Muscle layer of duodenum (tissue), 2 donors: Measurements from ENCODE around the gene CDK14.

ENCODE experiments used
- H3K27ac ChIP-seq: one replicate; pipeline ENCODE4 v1.7.0; 2013; ENCODE audit warnings: mild to moderate bottlenecking, low read length
- H3K27me3 ChIP-seq: one replicate; pipeline ENCODE4 v1.7.0; 2013; ENCODE audit warnings: low read depth, mild to moderate bottlenecking, control low read depth, low read length
- H3K36me3 ChIP-seq, 2 donors: one replicate each; pipeline ENCODE4 v1.7.0; 2013; ENCODE audit warnings: low read length in 2 of 2, control low read depth in 1 of 2, mild to moderate bottlenecking in 1 of 2; ENCODE audit not compliant: insufficient read depth in 2 of 2, control insufficient read depth in 1 of 2
- H3K4me1 ChIP-seq, 2 donors: one replicate each; pipeline ENCODE4 v1.7.0; 2013; ENCODE audit warnings: low read length in 2 of 2, mild to moderate bottlenecking in 2 of 2, control low read depth in 1 of 2, moderate library complexity in 1 of 2; ENCODE audit not compliant: insufficient read depth in 2 of 2, control insufficient read depth in 1 of 2
- H3K4me3 ChIP-seq, 2 donors: one replicate each; pipeline ENCODE4 v1.7.0; 2013; ENCODE audit warnings: low read length in 2 of 2, low read depth in 1 of 2, mild to moderate bottlenecking in 1 of 2
- H3K9me3 ChIP-seq, 2 donors: one replicate each; pipeline ENCODE4 v1.7.0; 2013; ENCODE audit warnings: low read length in 2 of 2, control low read depth in 1 of 2, mild to moderate bottlenecking in 1 of 2; ENCODE audit not compliant: control insufficient read depth in 1 of 2
- donor health status: healthy.

CDK14 gene

DNA sequence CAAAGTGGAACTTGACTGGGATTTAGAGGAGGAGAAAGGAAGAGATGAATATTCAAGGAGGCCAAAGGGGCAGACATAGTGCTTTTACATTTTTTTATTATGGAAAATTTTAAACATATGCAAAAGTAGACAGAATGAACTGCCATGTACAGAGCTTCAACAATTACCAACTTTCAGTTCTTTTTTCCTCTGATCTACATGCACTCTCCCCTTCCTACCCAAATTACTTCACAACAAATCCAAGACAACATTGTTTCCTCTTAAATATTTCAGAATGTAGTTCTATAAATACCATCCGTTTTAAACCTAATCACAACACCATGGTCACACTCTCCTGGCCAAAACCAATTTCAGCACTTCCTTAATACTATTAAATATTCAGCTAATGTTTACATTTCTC, 584.6 kb downstream of the CDK14 start:
- Histone ChIP-seq H3K27ac (no peak overlapping the region), H3K36me3 (no peaks in the 10 kb centered on the region), H3K27me3 (no peaks in the 10 kb centered on the region), H3K4me1 (no peaks in the 10 kb centered on the region), H3K9me3 (no peaks in the 10 kb centered on the region), H3K4me3 (no peak overlapping the region)

DNA sequence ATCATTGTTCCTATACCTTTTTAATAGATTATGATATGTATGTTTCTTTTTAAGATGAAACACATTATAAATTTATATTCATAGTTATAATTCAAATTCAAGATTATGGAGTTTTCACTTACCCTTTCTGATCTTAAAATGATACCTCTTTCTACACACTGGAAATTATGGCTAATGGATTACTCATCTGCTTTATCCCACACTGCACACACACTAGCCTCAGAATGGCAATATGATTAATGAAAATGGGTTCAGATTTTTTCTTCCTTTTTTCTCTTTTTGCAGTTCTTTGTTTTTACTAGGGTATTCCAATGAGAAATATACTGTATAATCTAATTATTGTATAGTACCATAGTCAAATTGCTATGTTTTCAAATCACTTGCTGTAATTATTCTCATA, 585.8 kb downstream of the CDK14 start:
- H3K27ac ChIP-seq, result no peak overlapping the region
- H3K4me1 ChIP-seq, result no peaks in the 10 kb centered on the region
- H3K9me3 ChIP-seq, result no peaks in the 10 kb centered on the region
- no peaks in the 10 kb centered on the region for H3K36me3 ChIP-seq
- H3K4me3 ChIP-seq, result no peak overlapping the region
- H3K27me3 ChIP-seq, result no peaks in the 10 kb centered on the region

DNA sequence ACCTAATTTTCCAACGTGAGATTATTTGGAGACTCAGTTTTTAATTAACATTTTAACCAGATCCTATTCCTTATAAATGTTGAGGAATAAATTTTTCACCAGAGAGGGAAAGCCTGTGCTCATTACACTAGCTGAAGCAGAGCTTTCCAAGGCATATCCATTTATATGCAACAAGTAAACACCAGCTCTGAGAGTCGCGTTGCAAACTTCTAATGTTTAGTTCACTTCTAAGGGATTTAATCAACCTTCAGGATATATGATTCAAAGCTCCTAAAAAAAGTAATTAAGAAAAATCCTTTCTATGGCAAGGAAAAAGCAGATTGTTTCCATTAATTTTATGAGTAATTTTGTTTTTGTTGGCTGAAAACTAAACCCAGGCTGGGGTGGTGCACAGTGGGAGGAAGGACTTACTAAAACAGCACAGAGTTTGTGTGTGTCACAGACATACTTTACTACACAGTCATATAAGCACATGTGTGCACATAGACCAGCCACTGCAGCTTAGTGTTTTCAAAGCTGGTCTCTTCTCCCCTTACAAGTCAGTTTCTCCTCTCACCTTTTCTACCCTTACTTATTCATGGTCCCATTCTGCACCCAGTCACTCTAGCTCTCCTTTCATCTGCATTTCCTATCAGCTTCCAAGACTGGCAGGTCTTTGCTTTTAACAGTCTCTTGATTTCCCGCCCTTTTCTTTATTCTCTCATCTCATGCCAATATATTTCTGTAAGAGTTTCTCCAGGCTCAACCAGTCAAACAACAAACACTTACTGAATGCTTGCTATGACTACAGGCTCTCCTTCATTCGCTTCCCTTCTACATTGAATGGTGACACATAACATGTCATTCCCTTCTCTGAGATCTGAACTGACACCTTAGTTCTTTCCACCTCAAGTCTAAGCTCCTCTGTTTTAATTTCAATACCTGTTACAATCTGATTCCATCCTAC, 587.0 kb downstream of the CDK14 start:
- no peak overlapping the region for H3K4me3 ChIP-seq
- no peaks in the 10 kb centered on the region for H3K4me1 ChIP-seq
- H3K9me3 ChIP-seq, result no peaks in the 10 kb centered on the region
- H3K27ac ChIP-seq, result no peak overlapping the region
- H3K36me3 ChIP-seq, result no peaks in the 10 kb centered on the region
- H3K27me3 ChIP-seq, result no peaks in the 10 kb centered on the region

DNA sequence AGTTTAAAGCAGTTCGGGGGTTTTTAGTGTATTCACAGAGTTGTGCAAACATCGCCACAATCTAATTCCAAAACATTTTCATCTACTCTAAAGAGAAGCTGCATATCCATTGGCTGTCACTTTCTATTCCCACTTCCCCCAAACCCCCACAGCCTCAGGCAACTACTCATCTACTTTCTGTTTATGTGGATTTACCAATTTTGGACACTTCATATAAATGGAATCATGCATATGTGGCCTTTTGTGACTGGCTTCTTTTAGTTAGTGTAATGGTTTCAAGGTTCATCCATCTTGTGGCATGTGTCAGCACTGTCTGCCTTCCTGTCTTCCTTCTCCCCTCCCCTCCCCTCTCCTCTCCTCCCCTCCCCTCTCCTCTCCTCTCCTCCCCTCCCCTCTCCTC, 589.6 kb downstream of the CDK14 start:
- Histone ChIP-seq H3K4me3 (no peak overlapping the region), H3K4me1 (no peaks in the 10 kb centered on the region), H3K36me3 (no peaks in the 10 kb centered on the region), H3K9me3 (no peaks in the 10 kb centered on the region), H3K27ac (no peak overlapping the region), H3K27me3 (no peaks in the 10 kb centered on the region)

DNA sequence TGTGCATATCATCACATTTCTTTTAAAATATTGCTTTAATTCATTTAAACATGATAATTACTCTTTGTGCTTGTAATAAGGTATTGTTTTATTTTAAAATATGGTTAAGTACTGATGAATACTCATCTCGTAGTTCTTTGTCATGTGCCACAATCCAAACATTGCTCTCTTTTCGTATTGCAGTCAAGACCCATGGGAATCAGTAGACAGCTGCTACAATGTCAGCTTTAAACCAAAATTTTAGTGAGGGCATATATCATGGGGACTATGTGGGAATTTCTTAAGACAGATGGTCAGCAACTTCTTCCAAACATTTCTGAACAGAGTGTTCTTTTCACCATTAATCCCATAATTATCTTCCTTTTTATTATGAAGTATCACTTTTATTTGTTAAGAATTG, 590.9 kb downstream of the CDK14 start:
- H3K9me3 ChIP-seq, result no peaks in the 10 kb centered on the region

DNA sequence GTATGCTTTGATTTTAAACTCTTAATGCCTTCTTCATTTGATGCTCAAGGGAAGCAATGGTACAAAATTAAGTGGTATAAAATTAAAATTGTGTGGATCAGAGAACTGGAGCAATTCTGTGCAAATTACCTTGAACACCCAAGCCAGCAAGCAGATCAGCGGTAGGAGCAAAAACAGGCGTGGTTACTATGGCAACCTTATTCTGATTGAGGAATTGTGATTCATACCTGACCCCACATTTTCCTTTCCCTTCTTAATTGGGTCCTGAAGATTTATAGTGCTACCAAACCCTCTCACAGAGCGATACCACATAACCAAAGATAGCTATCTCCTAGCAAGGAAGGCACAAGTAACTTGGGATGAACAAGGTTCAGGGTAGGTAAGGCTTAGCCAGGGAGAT, 595.6 kb downstream of the CDK14 start:
- Histone ChIP-seq H3K9me3 (no peaks in the 10 kb centered on the region), H3K27ac (no peak overlapping the region), H3K4me1 (no peaks in the 10 kb centered on the region), H3K36me3 (no peaks in the 10 kb centered on the region), H3K4me3 (no peak overlapping the region), H3K27me3 (no peaks in the 10 kb centered on the region)

More for the DNA sequence above, 590.9 kb downstream of the CDK14 start:
- Histone ChIP-seq H3K36me3 (no peaks in the 10 kb centered on the region), H3K4me3 (no peak overlapping the region), H3K27me3 (no peaks in the 10 kb centered on the region), H3K4me1 (no peaks in the 10 kb centered on the region), H3K27ac (no peak overlapping the region)

DNA sequence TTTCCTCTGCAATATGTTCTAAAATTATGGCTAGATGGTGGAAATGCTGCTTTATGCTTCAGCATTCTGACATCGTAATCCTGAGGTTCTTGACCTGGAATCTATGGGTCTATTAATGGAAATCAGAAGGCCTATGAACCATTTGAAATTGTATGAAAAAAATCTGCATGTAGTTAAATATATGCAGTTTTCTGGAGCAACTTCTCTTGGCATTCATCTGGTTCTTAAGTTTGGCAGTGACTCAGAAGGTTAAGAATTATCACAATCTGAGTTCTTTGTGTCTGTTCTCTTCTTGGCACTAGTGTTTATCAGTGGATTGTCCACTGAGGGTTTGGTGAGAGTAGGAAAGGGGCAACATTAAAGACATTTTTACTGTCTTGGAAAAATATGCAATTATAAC, 597.0 kb downstream of the CDK14 start:
- Histone ChIP-seq H3K36me3 (no peaks in the 10 kb centered on the region), H3K4me1 (no peaks in the 10 kb centered on the region), H3K9me3 (no peaks in the 10 kb centered on the region), H3K27ac (no peak overlapping the region), H3K27me3 (no peaks in the 10 kb centered on the region), H3K4me3 (no peak overlapping the region)

DNA sequence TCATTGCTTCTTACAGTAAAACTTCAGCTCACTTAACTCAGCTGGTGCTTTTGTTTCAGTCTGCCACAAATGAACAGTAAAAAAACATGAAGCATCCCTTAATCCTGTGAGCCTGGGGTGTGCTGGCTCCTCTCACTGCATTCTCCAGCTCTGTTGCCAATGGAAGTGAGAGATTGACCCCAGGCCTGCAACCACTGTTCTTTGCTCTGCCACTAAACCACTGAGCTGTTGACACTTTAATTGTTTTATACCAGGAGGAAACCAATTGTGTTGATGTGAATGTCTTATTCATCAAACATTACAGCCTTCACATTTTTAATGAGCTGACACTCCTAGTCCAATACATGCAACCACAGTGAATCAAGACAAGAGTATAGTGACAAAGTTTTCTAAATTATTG, 598.7 kb downstream of the CDK14 start:
- H3K9me3 ChIP-seq, result no peaks in the 10 kb centered on the region
- H3K27ac ChIP-seq, result no peak overlapping the region
- H3K36me3 ChIP-seq, result no peaks in the 10 kb centered on the region
- no peak overlapping the region for H3K4me3 ChIP-seq
- no peaks in the 10 kb centered on the region for H3K4me1 ChIP-seq
- no peaks in the 10 kb centered on the region for H3K27me3 ChIP-seq

DNA sequence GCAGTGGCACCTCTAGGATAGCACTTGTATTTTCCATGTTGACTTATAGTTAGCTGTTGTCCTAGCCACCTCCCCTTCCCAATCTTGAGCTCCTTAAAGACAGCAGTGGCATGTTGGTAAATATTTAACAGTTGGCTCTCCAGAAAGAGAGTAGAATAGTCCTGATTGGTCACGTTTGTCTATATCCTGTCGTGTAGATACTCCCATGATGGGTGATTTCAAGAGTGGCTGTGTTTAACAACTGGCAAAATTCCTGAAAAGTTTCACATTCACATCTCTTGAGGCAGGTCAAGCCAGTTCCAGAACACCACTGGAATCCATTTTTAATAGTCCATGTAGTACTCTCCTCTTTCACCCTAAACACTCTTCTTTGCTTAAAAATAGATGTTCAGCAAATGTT, 599.9 kb downstream of the CDK14 start:
- Histone ChIP-seq H3K27ac (no peak overlapping the region), H3K36me3 (no peaks in the 10 kb centered on the region), H3K4me3 (no peak overlapping the region), H3K4me1 (no peaks in the 10 kb centered on the region), H3K9me3 (no peaks in the 10 kb centered on the region), H3K27me3 (no peaks in the 10 kb centered on the region)

DNA sequence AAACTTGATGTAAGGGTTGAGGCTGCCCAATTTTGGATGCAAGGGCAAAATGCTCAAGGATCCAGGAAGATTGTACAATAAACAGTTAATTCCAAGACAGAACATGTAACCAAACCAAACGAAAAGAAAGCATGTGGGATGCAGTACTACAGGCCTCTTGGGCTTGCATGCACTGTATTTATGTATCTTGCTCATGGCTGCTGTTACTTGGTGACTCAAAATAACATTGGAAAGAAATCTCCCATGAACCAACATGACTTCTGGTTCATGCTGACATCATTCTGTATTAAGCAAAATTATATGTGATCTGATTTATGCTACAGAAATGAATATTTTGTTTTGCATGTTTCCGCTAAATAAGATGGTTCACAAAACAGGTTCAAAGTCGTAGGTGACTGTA, 602.2 kb downstream of the CDK14 start:
- Histone ChIP-seq H3K4me1 (no peaks in the 10 kb centered on the region), H3K27ac (no peak overlapping the region), H3K36me3 (no peaks in the 10 kb centered on the region), H3K4me3 (no peak overlapping the region), H3K9me3 (no peaks in the 10 kb centered on the region), H3K27me3 (no peaks in the 10 kb centered on the region)

DNA sequence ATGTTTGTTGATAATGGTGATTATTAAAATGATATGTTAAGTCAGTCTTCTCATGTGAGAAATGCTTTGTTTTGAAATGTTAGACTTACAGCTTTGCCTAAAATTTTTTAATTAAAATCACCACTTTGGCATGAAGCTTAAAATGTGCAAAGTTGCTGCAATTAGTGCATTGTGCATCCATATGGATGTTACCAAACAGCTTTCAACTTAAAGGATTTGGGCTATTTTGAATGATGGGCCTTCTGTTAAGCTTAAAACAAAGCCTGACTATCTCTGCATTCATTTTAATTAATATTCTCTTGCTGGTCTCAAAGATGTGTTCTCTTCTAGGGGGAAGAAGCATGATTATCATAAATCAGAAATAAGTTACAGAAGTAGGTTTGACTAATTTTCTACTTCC, 603.5 kb downstream of the CDK14 start:
- no peak overlapping the region for H3K27ac ChIP-seq
- H3K36me3 ChIP-seq, result no peaks in the 10 kb centered on the region
- H3K4me3 ChIP-seq, result no peak overlapping the region
- H3K27me3 ChIP-seq, result no peaks in the 10 kb centered on the region
- no peaks in the 10 kb centered on the region for H3K9me3 ChIP-seq
- no peaks in the 10 kb centered on the region for H3K4me1 ChIP-seq
